IMR-90 (cell line): ENCODE results near the gene TAP2.

ENCODE experiments used
- CEBPB ChIP-seq: IDR thresholded peaks from 2 replicates; pipeline ENCODE4 v1.6.1; 2012; ENCODE audit warnings: low read depth, low read length, improper control_type of control experiment
- MXI1 ChIP-seq: IDR thresholded peaks from 2 replicates; pipeline ENCODE4 v1.6.1; 2012; ENCODE audit warnings: low read depth, mild to moderate bottlenecking, low read length, moderate library complexity, borderline replicate concordance
- SMC3 ChIP-seq: fragments of 150-350 bp; IDR thresholded peaks from 2 replicates; pipeline ENCODE4 v1.6.1; 2016; ENCODE audit warnings: low read depth, mild to moderate bottlenecking, antibody characterized with exemption, low read length, moderate library complexity
- TF ChIP-seq, protein P1 (sequence below): conservative IDR thresholded peaks from 2 replicates; pipeline ENCODE4 v1.5.1; 2012; ENCODE audit warnings: mild to moderate bottlenecking, low read depth, low read length, improper control_type of control experiment

DNA sequence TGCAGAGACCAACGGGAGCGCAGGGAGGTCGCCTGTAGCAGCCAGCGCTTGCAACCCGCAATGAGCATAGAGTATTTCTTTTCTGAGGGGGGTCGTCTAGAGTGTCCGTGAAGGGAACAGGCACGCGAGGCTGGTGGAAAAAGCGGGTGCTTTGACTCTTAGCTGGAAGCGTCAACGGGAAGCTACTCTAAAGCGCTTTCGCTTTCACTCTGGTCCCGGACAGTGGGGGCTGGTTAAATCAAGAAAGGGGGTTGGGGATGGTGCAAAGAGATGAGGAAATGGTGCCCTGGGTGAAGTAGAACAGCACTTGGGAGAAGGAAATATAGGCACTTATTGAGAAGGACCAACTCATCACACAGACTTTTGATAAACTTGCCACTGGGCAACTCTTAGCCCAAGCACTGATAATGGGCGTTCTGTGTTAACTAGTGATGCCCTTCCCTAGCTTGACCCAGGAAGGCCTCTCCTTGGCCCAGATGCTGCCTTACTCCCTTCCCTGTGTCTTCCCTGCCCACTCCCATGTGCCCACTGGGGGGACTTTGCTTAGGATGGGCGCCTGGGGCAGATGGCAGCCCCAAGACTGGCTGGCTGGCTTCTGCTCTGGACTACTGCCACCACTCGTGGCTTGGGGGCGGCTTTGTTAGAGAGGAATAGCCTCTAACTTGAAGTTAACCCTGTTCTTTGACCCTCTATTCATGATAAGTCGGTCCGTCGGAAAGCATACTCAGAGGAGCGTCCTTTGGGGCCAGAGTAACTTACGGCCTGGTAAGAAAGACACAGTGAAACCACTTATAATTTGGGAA is 16.0 kb upstream of the TAP2 start:
- TF ChIP-seq MXI1 (no peak), CEBPB (no peak), SMC3 (no peak)
- TF ChIP-seq, protein P1, sequence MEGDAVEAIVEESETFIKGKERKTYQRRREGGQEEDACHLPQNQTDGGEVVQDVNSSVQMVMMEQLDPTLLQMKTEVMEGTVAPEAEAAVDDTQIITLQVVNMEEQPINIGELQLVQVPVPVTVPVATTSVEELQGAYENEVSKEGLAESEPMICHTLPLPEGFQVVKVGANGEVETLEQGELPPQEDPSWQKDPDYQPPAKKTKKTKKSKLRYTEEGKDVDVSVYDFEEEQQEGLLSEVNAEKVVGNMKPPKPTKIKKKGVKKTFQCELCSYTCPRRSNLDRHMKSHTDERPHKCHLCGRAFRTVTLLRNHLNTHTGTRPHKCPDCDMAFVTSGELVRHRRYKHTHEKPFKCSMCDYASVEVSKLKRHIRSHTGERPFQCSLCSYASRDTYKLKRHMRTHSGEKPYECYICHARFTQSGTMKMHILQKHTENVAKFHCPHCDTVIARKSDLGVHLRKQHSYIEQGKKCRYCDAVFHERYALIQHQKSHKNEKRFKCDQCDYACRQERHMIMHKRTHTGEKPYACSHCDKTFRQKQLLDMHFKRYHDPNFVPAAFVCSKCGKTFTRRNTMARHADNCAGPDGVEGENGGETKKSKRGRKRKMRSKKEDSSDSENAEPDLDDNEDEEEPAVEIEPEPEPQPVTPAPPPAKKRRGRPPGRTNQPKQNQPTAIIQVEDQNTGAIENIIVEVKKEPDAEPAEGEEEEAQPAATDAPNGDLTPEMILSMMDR, result no peak
